Esophagus muscularis mucosa (tissue), 4 donors: ENCODE data around the gene MT3. TPM values are rescaled to one million over a fixed set of nuclear protein-coding genes. Genes with fewer than 3 reads are reported as not detected.
A peak's percentile ranks its signal among the peaks of the same experiment; 100 is the strongest.
"Not testable (repeated sequence)": the region's sequence is repeated elsewhere in the genome, so short reads cannot be mapped to it uniquely, and the experiment has no call there.

Experiments used
- DNase-seq: peaks from one replicate; pipeline ENCODE4 v3.0.0-alpha.2; 2017; ENCODE audit errors: extremely low spot score
- H3K27ac ChIP-seq, 4 donors: fragments of 200-600 bp; sonication (generic); replicated peaks in 1 of 4; 1 replicate in 3 of 4; 2 replicates in 1 of 4; pipeline ENCODE4 v1.5.1; 2016 to 2019; ENCODE audit warnings: mild to moderate bottlenecking in 1 of 4
- H3K27me3 ChIP-seq, 4 donors: fragments of 200-600 bp; sonication (generic); one replicate each; pipeline versions ENCODE4 v1.5.1 to v1.6.0; 2016 to 2019
- H3K36me3 ChIP-seq, 4 donors: fragments of 200-600 bp; sonication (generic); one replicate each; pipeline ENCODE4 v1.5.1; 2016 to 2019
- H3K4me1 ChIP-seq, 4 donors: fragments of 200-600 bp; sonication (generic); one replicate each; pipeline ENCODE4 v1.5.1; 2016 to 2019
- H3K4me3 ChIP-seq, 4 donors: fragments of 200-600 bp; sonication (generic); 1 replicate in 2 of 4; 2 replicates in 2 of 4; pipeline ENCODE4 v1.5.1; 2016 to 2019; ENCODE audit warnings: mild to moderate bottlenecking in 4 of 4, moderate library complexity in 1 of 4
- H3K9me3 ChIP-seq, 4 donors: fragments of 200-600 bp; sonication (generic); 1 replicate in 3 of 4; 2 replicates in 1 of 4; pipeline ENCODE4 v1.5.1; 2016 to 2019
- EP300 ChIP-seq: sonication (generic); formaldehyde crosslinking; IDR thresholded peaks from one replicate; pipeline ENCODE4 v1.6.1; 2017; ENCODE audit warnings: antibody characterized with exemption
- POLR2A ChIP-seq: fragments of 450-650 bp; IDR thresholded peaks from one replicate; pipeline ENCODE4 v1.6.1; 2017; ENCODE audit warnings: antibody characterized with exemption, moderate library complexity, mild to moderate bottlenecking, low read depth
- POLR2AphosphoS5 ChIP-seq, 2 donors: sonication (generic); formaldehyde crosslinking; IDR thresholded peaks; one replicate each; pipeline ENCODE4 v1.6.1; 2017; ENCODE audit warnings: antibody characterized with exemption in 2 of 2
- WGBS: methylation state at CpG from one replicate; pipeline ENCODE4 v1.1.5; 2018; 5-methylcytosine and 5-hydroxymethylcytosine counted together
- intact Hi-C: fragments of 100-400 bp; cut with DNase I; formaldehyde crosslinking; loops from one replicate; pipeline ENCODE4 v1.15.1; 2023
- total RNA-seq, 4 donors: library from RNA; depleted of rRNA; stranded (reverse); fragments of >200 nt; gene quantifications; one replicate each; pipeline versions ENCODE4 v1.1.0 to v1.2.1, GENCODE V29; 2016
- TF ChIP-seq, protein P1 (sequence below), 3 experiments: fragments of 200-600 bp in 2 of 3; fragments of 450-650 bp in 1 of 3; sonication (generic) in 2 of 3; IDR thresholded peaks; one replicate each; pipeline ENCODE4 v1.5.1; 2017 to 2019; ENCODE audit warnings: antibody characterized with exemption in 3 of 3, mild to moderate bottlenecking in 2 of 3, moderate library complexity in 1 of 3

Gene MT3
- total RNA-seq, 4 donors from 2014 or later, result 2.0 to 12.5 (median 4.1) TPM

- DNase-seq, result no peak
- intact Hi-C loops, result no loop called here
- Histone ChIP-seq H3K4me1 (peaks cover 15 to 28% (median 23%) of the 10 kb centered on the region in 4 donors), H3K36me3 (no peaks in the 10 kb centered on the region), H3K27ac (peak overlapping the region in 2 of 4 donors; percentile 65 to 68), H3K27me3 (no peaks in the 10 kb centered on the region), H3K4me3 (peak overlapping the region in 1 of 4 donors; percentile 58), H3K9me3 (no peaks in the 10 kb centered on the region)
- TF ChIP-seq POLR2A (no peak), EP300 (no peak), POLR2AphosphoS5 (IDR thresholded peaks at IDR 0.05) (no peak)
- TF ChIP-seq, protein P1, sequence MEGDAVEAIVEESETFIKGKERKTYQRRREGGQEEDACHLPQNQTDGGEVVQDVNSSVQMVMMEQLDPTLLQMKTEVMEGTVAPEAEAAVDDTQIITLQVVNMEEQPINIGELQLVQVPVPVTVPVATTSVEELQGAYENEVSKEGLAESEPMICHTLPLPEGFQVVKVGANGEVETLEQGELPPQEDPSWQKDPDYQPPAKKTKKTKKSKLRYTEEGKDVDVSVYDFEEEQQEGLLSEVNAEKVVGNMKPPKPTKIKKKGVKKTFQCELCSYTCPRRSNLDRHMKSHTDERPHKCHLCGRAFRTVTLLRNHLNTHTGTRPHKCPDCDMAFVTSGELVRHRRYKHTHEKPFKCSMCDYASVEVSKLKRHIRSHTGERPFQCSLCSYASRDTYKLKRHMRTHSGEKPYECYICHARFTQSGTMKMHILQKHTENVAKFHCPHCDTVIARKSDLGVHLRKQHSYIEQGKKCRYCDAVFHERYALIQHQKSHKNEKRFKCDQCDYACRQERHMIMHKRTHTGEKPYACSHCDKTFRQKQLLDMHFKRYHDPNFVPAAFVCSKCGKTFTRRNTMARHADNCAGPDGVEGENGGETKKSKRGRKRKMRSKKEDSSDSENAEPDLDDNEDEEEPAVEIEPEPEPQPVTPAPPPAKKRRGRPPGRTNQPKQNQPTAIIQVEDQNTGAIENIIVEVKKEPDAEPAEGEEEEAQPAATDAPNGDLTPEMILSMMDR (IDR thresholded peaks at IDR 0.05), result no peak
- 86% methylated on average over 6 of the region's 6 CpGs for WGBS
These were observed 28.8 kb downstream of the MT3 start for GRCh38 chr16:56618138-56618537.

DNA sequence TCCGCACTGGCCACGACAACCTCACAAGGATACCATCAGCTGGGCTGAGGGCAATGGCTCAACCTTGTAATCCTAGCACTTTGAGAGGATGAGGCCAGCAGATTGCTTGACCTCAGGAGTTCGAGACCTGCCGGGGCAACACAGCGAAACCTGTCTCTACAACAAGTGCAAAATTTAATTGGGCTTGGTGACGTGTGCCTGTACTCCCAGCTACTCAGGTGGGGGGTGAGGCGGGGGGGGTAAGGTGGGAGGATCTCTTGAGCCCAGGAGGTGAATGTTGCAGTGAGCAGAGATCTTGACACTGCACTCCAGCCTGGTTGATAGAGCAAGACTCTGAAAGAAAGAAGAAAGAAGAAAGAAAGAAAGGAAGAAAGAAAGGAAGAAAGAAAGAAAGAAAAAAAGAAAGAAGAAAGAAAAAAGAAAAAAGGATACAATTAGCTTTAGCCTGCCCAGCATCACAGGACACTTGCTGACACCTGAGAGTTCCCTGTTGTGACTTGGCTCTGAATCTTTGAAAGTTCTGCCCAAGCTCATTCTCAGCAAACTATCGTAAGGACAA is 31.1 kb downstream of the MT3 start:
- H3K27me3 ChIP-seq, result no peaks in the 10 kb centered on the region
- H3K36me3 ChIP-seq, result no peaks in the 10 kb centered on the region
- no peaks in the 10 kb centered on the region for H3K9me3 ChIP-seq
- peaks cover 20 to 35% (median 26%) of the 10 kb centered on the region in 4 donors for H3K4me1 ChIP-seq
- no peak overlapping the region for H3K4me3 ChIP-seq
- intact Hi-C loops, result loop anchor here (10.0 kb wide), 1 partner anchor 196 kb away; the partner anchor contains the start of gene AMFR
- H3K27ac ChIP-seq, result no peak overlapping the region
- DNase-seq, result no peak
- TF ChIP-seq POLR2AphosphoS5 (IDR thresholded peaks at IDR 0.05) (no peak), EP300 (no peak), POLR2A (no peak)
- TF ChIP-seq, protein P1 (IDR thresholded peaks at IDR 0.05), result no peak
- WGBS, result 87% methylated on average over 7 of the region's 8 CpGs

DNA sequence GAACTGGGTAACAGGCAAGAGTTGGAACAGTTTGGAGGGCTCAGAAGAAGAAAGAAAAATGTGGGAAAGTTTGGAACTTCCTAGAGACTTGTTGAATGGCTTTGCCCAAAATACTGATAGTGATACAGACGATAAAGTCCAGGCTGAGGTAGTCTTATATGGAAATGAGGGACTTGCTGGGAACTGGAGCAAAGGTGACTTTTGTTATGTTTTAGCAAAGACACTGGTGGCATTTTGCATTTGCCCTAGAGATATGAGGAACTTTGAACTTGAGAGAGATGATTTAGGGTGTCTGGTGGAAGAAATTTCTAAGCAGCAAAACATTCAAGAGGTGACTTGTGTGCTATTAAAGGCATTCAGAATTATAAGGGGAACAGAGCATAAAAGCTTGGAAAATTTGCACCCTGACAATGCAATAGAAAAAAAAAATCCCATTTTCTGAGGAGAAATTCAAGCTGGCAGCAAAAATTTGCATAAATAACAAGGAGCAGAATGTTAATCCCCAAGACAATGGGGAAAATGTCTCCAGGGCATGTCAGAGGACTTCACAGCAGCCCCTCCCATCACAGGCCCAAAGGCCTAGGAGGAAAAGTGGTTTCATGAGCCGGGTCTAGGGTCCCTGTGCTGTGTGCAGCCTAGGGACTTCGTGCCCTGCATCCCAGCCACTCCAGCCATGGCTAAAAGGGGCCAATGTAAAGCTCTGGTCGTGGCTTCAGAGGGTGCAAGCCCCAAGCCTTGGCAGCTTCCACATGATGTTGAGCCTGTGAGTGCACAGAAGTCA is 32.5 kb downstream of the MT3 start:
- H3K27me3 ChIP-seq, H3K9me3 ChIP-seq, DNase-seq, H3K4me3 ChIP-seq, H3K36me3 ChIP-seq: not testable (repeated sequence)
- WGBS, result 80% methylated on average over 4 of the region's 4 CpGs
- intact Hi-C loops, result loop anchor here (10.0 kb wide), 1 partner anchor 197 kb away; the partner anchor contains the start of gene AMFR
- H3K27ac ChIP-seq, result peak overlapping the region in 3 of 4 donors; percentile 27 to 35 (median 27)
- H3K4me1 ChIP-seq, result peaks cover 32 to 45% (median 35%) of the 10 kb centered on the region in 4 donors

- H3K27ac ChIP-seq, DNase-seq, H3K36me3 ChIP-seq, H3K9me3 ChIP-seq, H3K27me3 ChIP-seq, H3K4me3 ChIP-seq: not testable (repeated sequence)
- 91% methylated on average over 5 of the region's 5 CpGs for WGBS
- intact Hi-C loops, result loop anchor here (10.0 kb wide), 1 partner anchor 198 kb away; the partner anchor contains the start of gene AMFR
- H3K4me1 ChIP-seq, result peaks cover 29 to 43% (median 30%) of the 10 kb centered on the region in 4 donors
These were observed 33.9 kb downstream of the MT3 start for GRCh38 chr16:56623184-56623583.

- no peaks in the 10 kb centered on the region for H3K9me3 ChIP-seq
- H3K36me3 ChIP-seq, result no peaks in the 10 kb centered on the region
- no peak for DNase-seq
- H3K4me1 ChIP-seq, result peaks cover 24 to 40% (median 30%) of the 10 kb centered on the region in 4 donors
- WGBS, result 97% methylated on average over 2 of the region's 2 CpGs
- intact Hi-C loops, result loop anchor here (2.0 to 10.0 kb wide), 2 partner anchors 15 to 199 kb away; partner anchors contain the start of genes AMFR and MT2A
- no peaks in the 10 kb centered on the region for H3K27me3 ChIP-seq
- H3K4me3 ChIP-seq, result no peak overlapping the region
- H3K27ac ChIP-seq, result no peak overlapping the region
- TF ChIP-seq POLR2AphosphoS5 (IDR thresholded peaks at IDR 0.05), result no peak
- no peak for TF ChIP-seq EP300
These were observed 34.3 kb downstream of the MT3 start for GRCh38 chr16:56623637-56624036.
